Measurements from ENCODE around the gene NCAM1.
"Not testable (repeated sequence)": the region's sequence is repeated elsewhere in the genome, so short reads cannot be mapped to it uniquely, and the experiment has no call there.

Gene NCAM1

GRCh38 chr11:112961146-112961668 lies at the start of gene NCAM1:
Gene NCAM1, plus strand, starts transcription at chr11:112961420.
- no peak for DNase-seq

- no peak for DNase-seq
These were observed 38.6 kb upstream of the NCAM1 start for GRCh38 chr11:112922606-112923005.

GRCh38 chr11:112924836-112925235 lies 36.4 kb upstream of the NCAM1 start:
- DNase-seq, result not testable (repeated sequence)

GRCh38 chr11:112925516-112926310 lies 35.5 kb upstream of the NCAM1 start:
- DNase-seq, result no peak

GRCh38 chr11:112928136-112928535 lies 33.1 kb upstream of the NCAM1 start:
- no peak for DNase-seq

GRCh38 chr11:112929432-112929831 lies 31.8 kb upstream of the NCAM1 start:
- DNase-seq, result no peak

- no peak for DNase-seq
These were observed 29.5 kb upstream of the NCAM1 start for GRCh38 chr11:112931703-112932102.

GRCh38 chr11:112932593-112932992 lies 28.6 kb upstream of the NCAM1 start:
- no peak for DNase-seq

GRCh38 chr11:112933970-112934369 lies 27.2 kb upstream of the NCAM1 start:
- no peak for DNase-seq

GRCh38 chr11:112941104-112941503 lies 20.1 kb upstream of the NCAM1 start:
- DNase-seq, result no peak

GRCh38 chr11:112942966-112943643 lies 18.1 kb upstream of the NCAM1 start:
- no peak for DNase-seq

GRCh38 chr11:112946866-112947265 lies 14.4 kb upstream of the NCAM1 start:
- DNase-seq, result no peak

- DNase-seq, result no peak
These were observed 11.2 kb upstream of the NCAM1 start for GRCh38 chr11:112949781-112950575.

GRCh38 chr11:112958670-112959069 lies 2.5 kb upstream of the NCAM1 start:
- DNase-seq, result no peak

GRCh38 chr11:112961751-112962578 lies 745 bp downstream of the NCAM1 start:
- no peak for DNase-seq

- no peak for DNase-seq
These were observed 1.6 kb downstream of the NCAM1 start for GRCh38 chr11:112962579-112963367.

GRCh38 chr11:112963368-112963955 lies 2.2 kb downstream of the NCAM1 start:
- DNase-seq, result no peak

- no peak for DNase-seq
These were observed 4.4 kb downstream of the NCAM1 start for GRCh38 chr11:112965656-112966055.

GRCh38 chr11:112966561-112966960 lies 5.3 kb downstream of the NCAM1 start:
- DNase-seq, result no peak

- no peak for DNase-seq
These were observed 5.9 kb downstream of the NCAM1 start for GRCh38 chr11:112967082-112967481.

All from activated naive CD4-positive, alpha-beta T cell (primary cell).